ENCODE results near the gene SARNP. TPM values are rescaled to one million over a fixed set of nuclear protein-coding genes. Genes with fewer than 3 reads are reported as not detected.

Gene SARNP
- polyA plus RNA-seq, 1 of the 3 experiments (the other 2 are of a cell fraction), result 65.8 TPM

DNA sequence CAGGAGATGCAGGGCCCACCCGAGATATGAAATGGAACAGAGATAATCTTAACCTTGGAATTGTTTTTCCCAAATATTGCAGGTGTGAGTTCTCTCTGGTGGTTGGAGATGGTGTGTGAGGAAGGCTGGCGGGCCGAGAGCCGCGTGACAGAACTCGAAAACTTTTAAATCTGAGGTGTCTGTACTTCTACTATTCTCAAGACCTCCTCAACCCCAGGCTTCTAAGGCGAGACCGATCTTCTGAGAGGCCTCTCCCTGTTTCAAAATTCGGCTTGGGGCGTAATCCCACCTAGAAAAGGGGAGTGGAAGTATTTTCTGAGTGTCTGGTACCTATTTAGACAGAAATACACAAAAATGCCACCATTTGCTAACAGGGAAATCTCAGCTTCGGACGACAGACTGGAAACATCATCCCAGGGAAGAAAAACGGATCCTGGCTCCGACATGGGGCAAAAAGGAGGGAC is 611 bp downstream of the SARNP start:
- 1% methylated on average over 14 of the region's 14 CpGs for WGBS (ENCODE audit: low lambda C conversion rate)
- DNase-seq, result peak; percentile 44
- TF ChIP-seq, protein P1, sequence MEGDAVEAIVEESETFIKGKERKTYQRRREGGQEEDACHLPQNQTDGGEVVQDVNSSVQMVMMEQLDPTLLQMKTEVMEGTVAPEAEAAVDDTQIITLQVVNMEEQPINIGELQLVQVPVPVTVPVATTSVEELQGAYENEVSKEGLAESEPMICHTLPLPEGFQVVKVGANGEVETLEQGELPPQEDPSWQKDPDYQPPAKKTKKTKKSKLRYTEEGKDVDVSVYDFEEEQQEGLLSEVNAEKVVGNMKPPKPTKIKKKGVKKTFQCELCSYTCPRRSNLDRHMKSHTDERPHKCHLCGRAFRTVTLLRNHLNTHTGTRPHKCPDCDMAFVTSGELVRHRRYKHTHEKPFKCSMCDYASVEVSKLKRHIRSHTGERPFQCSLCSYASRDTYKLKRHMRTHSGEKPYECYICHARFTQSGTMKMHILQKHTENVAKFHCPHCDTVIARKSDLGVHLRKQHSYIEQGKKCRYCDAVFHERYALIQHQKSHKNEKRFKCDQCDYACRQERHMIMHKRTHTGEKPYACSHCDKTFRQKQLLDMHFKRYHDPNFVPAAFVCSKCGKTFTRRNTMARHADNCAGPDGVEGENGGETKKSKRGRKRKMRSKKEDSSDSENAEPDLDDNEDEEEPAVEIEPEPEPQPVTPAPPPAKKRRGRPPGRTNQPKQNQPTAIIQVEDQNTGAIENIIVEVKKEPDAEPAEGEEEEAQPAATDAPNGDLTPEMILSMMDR (IDR thresholded peaks at IDR 0.05), result no peak
- TF ChIP-seq YY1 (IDR thresholded peaks at IDR 0.05; ENCODE audit: low read depth), result no peak
- no peak for TF ChIP-seq NFIC (IDR thresholded peaks at IDR 0.05; ENCODE audit: borderline replicate concordance)
- no peak for TF ChIP-seq MXI1 (IDR thresholded peaks at IDR 0.05; ENCODE audit: low read depth, low read length)
- TF ChIP-seq FOSL2 (IDR thresholded peaks at IDR 0.05; ENCODE audit: borderline replicate concordance, low read depth), result no peak
- no peak for TF ChIP-seq EP300 (IDR thresholded peaks at IDR 0.05; ENCODE audit: borderline replicate concordance in 1 of 2, low read depth in 1 of 2, low read length in 1 of 2)
- TF ChIP-seq GABPA (IDR thresholded peaks at IDR 0.05; ENCODE audit: low read depth), result no peak
- Histone ChIP-seq H3K9me2 (no peaks in the 10 kb centered on the region), H3K36me3 (replicated peaks in 1 of 2; ENCODE audit: control insufficient read depth in 1 of 2, insufficient read depth in 2 of 2, low read length in 1 of 2) (peaks cover 30 to 56% of the 10 kb centered on the region in 2 experiments), H3K4me2 (peak overlapping the region; percentile 89), H3K4me3 (ENCODE audit: low read depth in 2 of 2, low read length in 1 of 2) (peak overlapping the region; percentile 86 to 96), H3K27me3 (ENCODE audit: insufficient read depth) (no peaks in the 10 kb centered on the region), H3K9me3 (no peaks in the 10 kb centered on the region), H3K4me1 (ENCODE audit: control insufficient read depth in 1 of 2, insufficient read depth in 2 of 2, low read depth in 1 of 2, low read length in 1 of 2) (peaks cover 8 to 11% of the 10 kb centered on the region in 2 experiments), H3K27ac (ENCODE audit: low read depth in 2 of 2, low read length in 1 of 2) (peak overlapping the region; percentile 76 to 85), H3K9ac (peak overlapping the region; percentile 92), H3F3A (replicated peaks; ENCODE audit: insufficient read depth) (peaks cover 18% of the 10 kb centered on the region), H2AFZ (ENCODE audit: low read depth) (peak overlapping the region; percentile 79), H3K79me2 (ENCODE audit: insufficient read depth) (peaks cover 74% of the 10 kb centered on the region), H4K20me1 (ENCODE audit: insufficient read depth) (peaks cover 41% of the 10 kb centered on the region; the same call in 1 of the 2 replicates)
- POLR2A ChIA-PET, result interaction anchor here (0.8 to 2.7 kb wide), 10 partner anchors 10 to 157 kb away, joined by 3 to 54 read pairs (median 8); partner anchors contain the start of genes CD63, DGKA, DNAJC14 and PYM1
- CTCF ChIA-PET, result interaction anchor here (0.8 to 15.0 kb wide), 10 partner anchors 9 to 158 kb away, joined by 3 to 105 read pairs (median 4); partner anchors contain the start of gene DNAJC14

DNA sequence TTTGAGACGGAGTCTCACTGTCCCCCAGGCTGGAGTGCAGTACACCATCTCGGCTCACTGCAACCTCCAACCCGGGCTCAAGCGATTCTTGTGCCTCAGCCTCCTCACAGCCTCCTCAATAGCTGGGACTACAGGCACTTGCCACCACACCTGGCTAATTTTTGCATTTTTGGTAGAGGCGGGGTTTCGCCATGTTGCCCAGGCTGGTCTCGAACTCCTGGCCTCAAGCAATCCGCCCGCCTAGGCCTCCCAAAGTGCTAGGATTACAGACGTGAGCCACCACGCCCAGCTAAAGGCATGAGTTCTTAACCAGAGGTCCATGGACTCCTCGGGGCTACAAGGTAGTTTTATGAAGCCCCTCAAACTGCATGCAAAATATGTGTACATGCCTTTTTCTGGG is 2.1 kb downstream of the SARNP start:
- WGBS (ENCODE audit: low lambda C conversion rate), result 78% methylated on average over 7 of the region's 12 CpGs
- TF ChIP-seq, protein P2, sequence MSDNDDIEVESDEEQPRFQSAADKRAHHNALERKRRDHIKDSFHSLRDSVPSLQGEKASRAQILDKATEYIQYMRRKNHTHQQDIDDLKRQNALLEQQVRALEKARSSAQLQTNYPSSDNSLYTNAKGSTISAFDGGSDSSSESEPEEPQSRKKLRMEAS (IDR thresholded peaks at IDR 0.05; ENCODE audit: low read depth), result no peak
- TF ChIP-seq RCOR1 (IDR thresholded peaks at IDR 0.05; ENCODE audit: low read length) (no peak), NFIC (IDR thresholded peaks at IDR 0.05; ENCODE audit: borderline replicate concordance) (no peak), YY1 (IDR thresholded peaks at IDR 0.05; ENCODE audit: low read depth) (no peak), EZH2phosphoT487 (IDR thresholded peaks at IDR 0.05; ENCODE audit: borderline replicate concordance, low read depth) (no peak), CHD2 (IDR thresholded peaks at IDR 0.05; ENCODE audit: low read length, partially characterized antibody) (no peak), RFX5 (IDR thresholded peaks at IDR 0.05; ENCODE audit: low read length) (no peak), POLR2AphosphoS5 (IDR thresholded peaks at IDR 0.05; ENCODE audit: low read depth, low read length) (no peak), RXRA (IDR thresholded peaks at IDR 0.05; ENCODE audit: borderline replicate concordance, low read depth) (no peak), NRF1 (IDR thresholded peaks at IDR 0.05; ENCODE audit: low read depth, low read length) (no peak), GATA2 (CRISPR knock-in tag; IDR thresholded peaks at IDR 0.05) (no peak)
- TF ChIP-seq, protein P1 (IDR thresholded peaks at IDR 0.05), result no peak
- TF ChIP-seq, protein P3, sequence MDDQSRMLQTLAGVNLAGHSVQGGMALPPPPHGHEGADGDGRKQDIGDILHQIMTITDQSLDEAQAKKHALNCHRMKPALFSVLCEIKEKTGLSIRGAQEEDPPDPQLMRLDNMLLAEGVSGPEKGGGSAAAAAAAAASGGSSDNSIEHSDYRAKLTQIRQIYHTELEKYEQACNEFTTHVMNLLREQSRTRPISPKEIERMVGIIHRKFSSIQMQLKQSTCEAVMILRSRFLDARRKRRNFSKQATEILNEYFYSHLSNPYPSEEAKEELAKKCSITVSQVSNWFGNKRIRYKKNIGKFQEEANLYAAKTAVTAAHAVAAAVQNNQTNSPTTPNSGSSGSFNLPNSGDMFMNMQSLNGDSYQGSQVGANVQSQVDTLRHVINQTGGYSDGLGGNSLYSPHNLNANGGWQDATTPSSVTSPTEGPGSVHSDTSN (IDR thresholded peaks at IDR 0.05), result no peak
- TF ChIP-seq, protein P4, sequence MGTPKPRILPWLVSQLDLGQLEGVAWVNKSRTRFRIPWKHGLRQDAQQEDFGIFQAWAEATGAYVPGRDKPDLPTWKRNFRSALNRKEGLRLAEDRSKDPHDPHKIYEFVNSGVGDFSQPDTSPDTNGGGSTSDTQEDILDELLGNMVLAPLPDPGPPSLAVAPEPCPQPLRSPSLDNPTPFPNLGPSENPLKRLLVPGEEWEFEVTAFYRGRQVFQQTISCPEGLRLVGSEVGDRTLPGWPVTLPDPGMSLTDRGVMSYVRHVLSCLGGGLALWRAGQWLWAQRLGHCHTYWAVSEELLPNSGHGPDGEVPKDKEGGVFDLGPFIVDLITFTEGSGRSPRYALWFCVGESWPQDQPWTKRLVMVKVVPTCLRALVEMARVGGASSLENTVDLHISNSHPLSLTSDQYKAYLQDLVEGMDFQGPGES (IDR thresholded peaks at IDR 0.05; ENCODE audit: low read depth, low read length), result no peak
- TF ChIP-seq, protein P5, sequence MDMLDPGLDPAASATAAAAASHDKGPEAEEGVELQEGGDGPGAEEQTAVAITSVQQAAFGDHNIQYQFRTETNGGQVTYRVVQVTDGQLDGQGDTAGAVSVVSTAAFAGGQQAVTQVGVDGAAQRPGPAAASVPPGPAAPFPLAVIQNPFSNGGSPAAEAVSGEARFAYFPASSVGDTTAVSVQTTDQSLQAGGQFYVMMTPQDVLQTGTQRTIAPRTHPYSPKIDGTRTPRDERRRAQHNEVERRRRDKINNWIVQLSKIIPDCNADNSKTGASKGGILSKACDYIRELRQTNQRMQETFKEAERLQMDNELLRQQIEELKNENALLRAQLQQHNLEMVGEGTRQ (IDR thresholded peaks at IDR 0.05; ENCODE audit: borderline replicate concordance, low read depth, low read length), result no peak

More for the DNA sequence above, 2.1 kb downstream of the SARNP start:
- DNase-seq, result no peak
- Histone ChIP-seq H2AFZ (ENCODE audit: low read depth) (no peak overlapping the region), H3K9me3 (no peaks in the 10 kb centered on the region), H3K36me3 (replicated peaks in 1 of 2; ENCODE audit: control insufficient read depth in 1 of 2, insufficient read depth in 2 of 2, low read length in 1 of 2) (peaks cover 20 to 43% of the 10 kb centered on the region in 2 experiments), H3K4me1 (ENCODE audit: control insufficient read depth in 1 of 2, insufficient read depth in 2 of 2, low read depth in 1 of 2, low read length in 1 of 2) (peaks cover 8 to 11% of the 10 kb centered on the region in 2 experiments), H3K4me2 (peak overlapping the region; percentile 89), H3K9me2 (no peaks in the 10 kb centered on the region), H3K4me3 (ENCODE audit: low read depth in 2 of 2, low read length in 1 of 2) (no peak overlapping the region; a peak in 1 of 4 replicates), H4K20me1 (ENCODE audit: insufficient read depth) (peaks cover 55% of the 10 kb centered on the region), H3K27ac (ENCODE audit: low read depth in 2 of 2, low read length in 1 of 2) (no peak overlapping the region), H3K79me2 (ENCODE audit: insufficient read depth) (peaks cover 88% of the 10 kb centered on the region), H3F3A (replicated peaks; ENCODE audit: insufficient read depth) (peaks cover 10% of the 10 kb centered on the region), H3K27me3 (ENCODE audit: insufficient read depth) (no peaks in the 10 kb centered on the region), H3K9ac (no peak overlapping the region)
- ChIA-PET CTCF (interaction anchor here (0.5 to 15.0 kb wide), 4 partner anchors 18 to 111 kb away, joined by 3 to 105 read pairs (median 4); no protein-coding TSS in a partner anchor), POLR2A (no interaction called here)

Measured in SK-N-SH (cell line).